NCI-H1417 (cell line): ENCODE results near the gene FOXL1.

Source experiments
- DNase-seq, 3 experiments: peaks; one replicate each; lab custom pipeline; 2025; lab: John Stamatoyannopoulos, UW

Gene FOXL1

GRCh38 chr16:86605950-86606349 is 27.6 kb downstream of the FOXL1 start:
- no peak for DNase-seq

- DNase-seq: no peak
Measured at GRCh38 chr16:86608301-86608747, 30.0 kb downstream of the FOXL1 start.

GRCh38 chr16:86609115-86609514 is 30.8 kb downstream of the FOXL1 start:
- DNase-seq: no peak

- no peak for DNase-seq
Measured at GRCh38 chr16:86609661-86610060, 31.3 kb downstream of the FOXL1 start.

- no peak for DNase-seq
Measured at GRCh38 chr16:86610779-86611524, 32.6 kb downstream of the FOXL1 start.

- no peak for DNase-seq
Measured at GRCh38 chr16:86611525-86611855, 33.1 kb downstream of the FOXL1 start.

GRCh38 chr16:86611941-86612340 is 33.6 kb downstream of the FOXL1 start:
- no peak for DNase-seq

GRCh38 chr16:86614699-86615098 is 36.4 kb downstream of the FOXL1 start:
- peak in 1 of 3 experiments; percentile 15 for DNase-seq

GRCh38 chr16:86616906-86617305 is 38.6 kb downstream of the FOXL1 start:
- no peak for DNase-seq

- peak in 1 of 3 experiments; percentile 4 for DNase-seq
Measured at GRCh38 chr16:86618431-86619238, 40.3 kb downstream of the FOXL1 start.

GRCh38 chr16:86619239-86619794 is 41.0 kb downstream of the FOXL1 start:
- no peak for DNase-seq

- no peak for DNase-seq
Measured at GRCh38 chr16:86620184-86620583, 41.8 kb downstream of the FOXL1 start.

GRCh38 chr16:86621966-86622365 is 43.6 kb downstream of the FOXL1 start:
- no peak for DNase-seq

GRCh38 chr16:86622700-86623615 is 44.6 kb downstream of the FOXL1 start:
- DNase-seq: no peak

GRCh38 chr16:86625029-86625428 is 46.7 kb downstream of the FOXL1 start:
- DNase-seq: no peak

- no peak for DNase-seq
Measured at GRCh38 chr16:86625821-86626220, 47.5 kb downstream of the FOXL1 start.

- DNase-seq: no peak
Measured at GRCh38 chr16:86626284-86626683, 47.9 kb downstream of the FOXL1 start.

GRCh38 chr16:86626966-86627365 is 48.6 kb downstream of the FOXL1 start:
- DNase-seq: no peak

GRCh38 chr16:86628614-86629013 is 50.3 kb downstream of the FOXL1 start:
- no peak for DNase-seq

- DNase-seq: no peak
Measured at GRCh38 chr16:86630471-86630870, 52.1 kb downstream of the FOXL1 start.

GRCh38 chr16:86631444-86631843 is 53.1 kb downstream of the FOXL1 start:
- DNase-seq: no peak
